ENCODE data around the gene ZSWIM5.
"Not testable (repeated sequence)": the region's sequence is repeated elsewhere in the genome, so short reads cannot be mapped to it uniquely, and the experiment has no call there.

- not testable (repeated sequence) for TF ChIP-seq CTCF, EZH2phosphoT487 (IDR thresholded peaks at IDR 0.05; ENCODE audit: low read length)
Measured at GRCh38 chr1:45248004-45248403, 41.6 kb upstream of the ZSWIM5 start.
